HCT116 (cell line): Measurements from ENCODE around the gene DHDDS. TPM values are rescaled to one million over a fixed set of nuclear protein-coding genes. Genes with fewer than 3 reads are reported as not detected.

ENCODE experiments used
- ATAC-seq: fragments of 200-7000 bp; cut with Tn5 transposase; 2 replicates; pipeline ENCODE4 v1.9.1; 2020; ENCODE audit warnings: mild to moderate bottlenecking, moderate library complexity
- BruUV-seq: library from RNA; stranded (reverse); fragments of 400-500 nt; replicated peaks from 2 replicates; lab custom pipeline; 2021; lab: Mats Ljungman, UMichigan
- CTCF ChIA-PET: fragments of 300-600 bp; sonication (Branson Sonifier 250); formaldehyde crosslinking; loops from one replicate; lab custom pipeline; 2021; ENCODE audit warnings: antibody characterized with exemption; lab: Charles Lee
- POLR2A ChIA-PET: fragments of 300-600, 350-600 bp; sonication (Branson Sonifier 250); formaldehyde crosslinking; loops from one replicate; lab custom pipeline; 2021; ENCODE audit warnings: antibody characterized with exemption; lab: Charles Lee
- RAD21 ChIA-PET, 2 experiments: fragments of 300-600 bp; sonication (Branson Sonifier 250); formaldehyde crosslinking; loops; one replicate each; lab custom pipeline; 2023; ENCODE audit warnings: low total read pairs in 2 of 2; ENCODE audit not compliant: uncharacterized antibody in 2 of 2, unreplicated experiment in 2 of 2, low non-redundant PET in 1 of 2; lab: Charles Lee
- DNase-seq: peaks from one replicate; pipeline ENCODE4 v3.0.0-alpha.2; 2010; ENCODE audit warnings: low read depth, low spot score
- H2AFZ ChIP-seq: fragments of 200-600 bp; shearing (Covaris generic), sonication (generic); 2 replicates; pipeline ENCODE4 v1.6.1; 2017; ENCODE audit warnings: low read depth, mixed run types, mixed read lengths, antibody characterized with exemption, low read length; ENCODE audit not compliant: poor library complexity, severe bottlenecking
- H3K27ac ChIP-seq: 2 replicates; pipeline ENCODE4 v1.5.1; 2012; ENCODE audit warnings: low read depth, low read length
- H3K27me3 ChIP-seq: fragments of 200-600 bp; sonication (generic); 2 replicates; pipeline ENCODE4 v1.6.1; 2016; ENCODE audit warnings: mixed run types, low read length, mixed read lengths; ENCODE audit not compliant: insufficient read depth
- H3K36me3 ChIP-seq, 2 experiments: fragments of 200-500 bp in 1 of 2; fragments of 200-600 bp in 1 of 2; sonication (Bioruptor generic) in 1 of 2; sonication (generic) in 1 of 2; 2 replicates each; pipeline versions ENCODE4 v1.5.1 to v1.6.1; 2014 to 2016; ENCODE audit warnings: low read length in 2 of 2, inconsistent platforms in 1 of 2, mixed read lengths in 1 of 2, mixed run types in 1 of 2; ENCODE audit not compliant: insufficient read depth in 2 of 2, control insufficient read depth in 1 of 2
- H3K4me1 ChIP-seq, 2 experiments: fragments of 200-600 bp in 1 of 2; sonication (generic) in 1 of 2; 2 replicates each; pipeline versions ENCODE4 v1.5.1 to v1.6.1; 2012 to 2017; ENCODE audit warnings: low read length in 2 of 2, inconsistent platforms in 1 of 2, mild to moderate bottlenecking in 1 of 2, mixed read lengths in 1 of 2, mixed run types in 1 of 2, moderate library complexity in 1 of 2; ENCODE audit not compliant: insufficient read depth in 2 of 2, control insufficient read depth in 1 of 2
- H3K4me2 ChIP-seq: fragments of 200-600 bp; sonication (generic); 2 replicates; pipeline ENCODE4 v1.6.1; 2017; ENCODE audit warnings: mixed run types, low read length, mixed read lengths
- H3K4me3 ChIP-seq, 2 experiments: fragments of 200-600 bp in 1 of 2; sonication (generic) in 1 of 2; replicated peaks in 1 of 2; 2 replicates each; pipeline ENCODE4 v1.5.1; 2011 to 2016; ENCODE audit warnings: low read length in 2 of 2, control low read depth in 1 of 2, low read depth in 1 of 2, mild to moderate bottlenecking in 1 of 2, mixed read lengths in 1 of 2, mixed run types in 1 of 2
- H3K79me2 ChIP-seq: fragments of 200-600 bp; sonication (generic); 2 replicates; pipeline ENCODE4 v1.6.1; 2017; ENCODE audit warnings: mild to moderate bottlenecking, mixed run types, low read length, moderate library complexity, mixed read lengths; ENCODE audit not compliant: insufficient read depth
- H3K9ac ChIP-seq: fragments of 200-600 bp; sonication (generic); 2 replicates; pipeline ENCODE4 v1.6.1; 2016; ENCODE audit warnings: low read length, mixed read lengths
- H3K9me2 ChIP-seq: fragments of 200-600 bp; sonication (generic), shearing (Covaris generic); 2 replicates; pipeline ENCODE4 v1.6.1; 2017; ENCODE audit warnings: mixed run types, mild to moderate bottlenecking, moderate library complexity; ENCODE audit not compliant: insufficient read depth
- H3K9me3 ChIP-seq, 2 experiments: fragments of 200-500 bp in 1 of 2; fragments of 200-600 bp in 1 of 2; sonication (Bioruptor generic) in 1 of 2; sonication (generic) in 1 of 2; 2 replicates each; pipeline ENCODE4 v1.6.1; 2014 to 2017; ENCODE audit warnings: low read length in 2 of 2, mixed read lengths in 2 of 2, inconsistent platforms in 1 of 2, low read depth in 1 of 2, mild to moderate bottlenecking in 1 of 2, mixed run types in 1 of 2, moderate library complexity in 1 of 2; ENCODE audit not compliant: control insufficient read depth in 1 of 2, insufficient read depth in 1 of 2
- H4K20me1 ChIP-seq: fragments of 200-600 bp; sonication (generic), shearing (Covaris generic); 2 replicates; pipeline ENCODE4 v1.6.1; 2017; ENCODE audit warnings: mixed run types, mild to moderate bottlenecking, moderate library complexity; ENCODE audit not compliant: insufficient read depth
- EGR1 ChIP-seq: IDR thresholded peaks from 2 replicates; pipeline ENCODE4 v1.6.1; 2012; ENCODE audit warnings: low read depth
- ELF1 ChIP-seq: IDR thresholded peaks from 2 replicates; pipeline ENCODE4 v1.6.1; 2012; ENCODE audit warnings: low read depth, borderline replicate concordance
- EZH2 ChIP-seq: fragments of 200-600 bp; sonication (generic); IDR thresholded peaks from 2 replicates; pipeline ENCODE4 v1.6.1; 2017; ENCODE audit warnings: antibody characterized with exemption, mixed run types
- EZH2phosphoT487 ChIP-seq: fragments of 200-600 bp; IDR thresholded peaks from 2 replicates; pipeline ENCODE4 v1.6.1; 2018; ENCODE audit warnings: antibody characterized with exemption, borderline replicate concordance
- JUND ChIP-seq: IDR thresholded peaks from 2 replicates; pipeline ENCODE4 v1.6.1; 2012
- SIN3A ChIP-seq: IDR thresholded peaks from 2 replicates; pipeline ENCODE4 v1.6.1; 2012; ENCODE audit warnings: low read depth
- TCF7L2 ChIP-seq: IDR thresholded peaks from 2 replicates; pipeline ENCODE4 v1.7.0; 2011; ENCODE audit warnings: borderline replicate concordance, inconsistent platforms; ENCODE audit not compliant: insufficient read depth, insufficient read length; ENCODE audit errors: extremely low read depth
- YY1 ChIP-seq: IDR thresholded peaks from 2 replicates; pipeline ENCODE4 v1.6.1; 2011; ENCODE audit warnings: low read length, low read depth, moderate library complexity, mild to moderate bottlenecking; ENCODE audit not compliant: insufficient replicate concordance; ENCODE audit errors: extremely low read depth
- ZBTB33 ChIP-seq: IDR thresholded peaks from 2 replicates; pipeline ENCODE4 v1.6.1; 2011; ENCODE audit warnings: mild to moderate bottlenecking, low read length, moderate library complexity; ENCODE audit not compliant: insufficient replicate concordance; ENCODE audit errors: extremely low read depth
- ZFX ChIP-seq: fragments of 450-650 bp; IDR thresholded peaks from 2 replicates; pipeline ENCODE4 v1.6.1; 2017
- intact Hi-C: fragments of 100-400 bp; cut with micrococcal nuclease; formaldehyde crosslinking; loops from 2 replicates; pipeline ENCODE4 v1.10.0; 2022
- total RNA-seq: library from RNA; stranded (reverse); gene quantifications from one replicate; pipeline ENCODE4 v1.2.1, GENCODE V29; 2021; ENCODE audit not compliant: unreplicated experiment
- TF ChIP-seq, protein P1 (sequence below): IDR thresholded peaks from 2 replicates; pipeline ENCODE4 v1.6.1; 2012
- TF ChIP-seq, protein P2 (sequence below): IDR thresholded peaks from 2 replicates; pipeline ENCODE4 v1.6.1; 2012; ENCODE audit warnings: low read depth

The DHDDS gene
- total RNA-seq, 1 experiment from 2014 or later = 46.0 TPM

GRCh38 chr1:26483980-26484379 lies 51.9 kb downstream of the DHDDS start:
- Histone ChIP-seq H3K27ac (no peak overlapping the region), H3K9me2 (no peaks in the 10 kb centered on the region), H3K9ac (no peak overlapping the region), H3K36me3 (no peaks in the 10 kb centered on the region; a peak in 1 of 4 replicates), H3K27me3 (no peaks in the 10 kb centered on the region), H3K79me2 (no peaks in the 10 kb centered on the region), H3K4me3 (no peak overlapping the region), H3K4me1 (peaks cover 0 to 8% of the 10 kb centered on the region in 2 experiments; a peak in 1 of 4 replicates), H4K20me1 (no peaks in the 10 kb centered on the region), H3K4me2 (no peak overlapping the region), H3K9me3 (no peaks in the 10 kb centered on the region), H2AFZ (no peak overlapping the region)
- ChIA-PET RAD21 (no interaction called here), CTCF (no interaction called here), POLR2A (no interaction called here)
- no TSS peak for BruUV-seq
- ATAC-seq (no peak), DNase-seq (no peak)
- intact Hi-C loops = no loop called here
- TF ChIP-seq EZH2phosphoT487 (no peak), ZFX (no peak), YY1 (no peak), ZBTB33 (no peak), EGR1 (no peak), JUND (no peak), SIN3A (no peak)
- TF ChIP-seq, protein P1, sequence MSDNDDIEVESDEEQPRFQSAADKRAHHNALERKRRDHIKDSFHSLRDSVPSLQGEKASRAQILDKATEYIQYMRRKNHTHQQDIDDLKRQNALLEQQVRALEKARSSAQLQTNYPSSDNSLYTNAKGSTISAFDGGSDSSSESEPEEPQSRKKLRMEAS = no peak

GRCh38 chr1:26490155-26490554 lies 58.0 kb downstream of the DHDDS start:
- no TSS peak for BruUV-seq
- Histone ChIP-seq H2AFZ (no peak overlapping the region), H3K27me3 (no peaks in the 10 kb centered on the region), H3K9ac (no peak overlapping the region), H3K4me2 (no peak overlapping the region), H3K4me3 (no peak overlapping the region), H3K9me3 (no peaks in the 10 kb centered on the region), H4K20me1 (no peaks in the 10 kb centered on the region), H3K4me1 (no peaks in the 10 kb centered on the region), H3K36me3 (no peaks in the 10 kb centered on the region), H3K9me2 (no peaks in the 10 kb centered on the region), H3K27ac (no peak overlapping the region), H3K79me2 (no peaks in the 10 kb centered on the region)
- RAD21 ChIA-PET = no interaction called here
- POLR2A ChIA-PET = interaction anchor here (0.7 to 2.8 kb wide), 2 partner anchors 10 to 328 kb away, joined by 4 to 7 read pairs; no protein-coding TSS in a partner anchor
- CTCF ChIA-PET = interaction anchor here (2.7 kb wide), 1 partner anchor 10 kb away, joined by 11 read pairs; no protein-coding TSS in a partner anchor
- ATAC-seq (no peak), DNase-seq (no peak)
- intact Hi-C loops = no loop called here
- no peak for TF ChIP-seq ZBTB33
- no peak for TF ChIP-seq EZH2phosphoT487
- no peak for TF ChIP-seq ELF1
- no peak for TF ChIP-seq JUND
- TF ChIP-seq, protein P2, sequence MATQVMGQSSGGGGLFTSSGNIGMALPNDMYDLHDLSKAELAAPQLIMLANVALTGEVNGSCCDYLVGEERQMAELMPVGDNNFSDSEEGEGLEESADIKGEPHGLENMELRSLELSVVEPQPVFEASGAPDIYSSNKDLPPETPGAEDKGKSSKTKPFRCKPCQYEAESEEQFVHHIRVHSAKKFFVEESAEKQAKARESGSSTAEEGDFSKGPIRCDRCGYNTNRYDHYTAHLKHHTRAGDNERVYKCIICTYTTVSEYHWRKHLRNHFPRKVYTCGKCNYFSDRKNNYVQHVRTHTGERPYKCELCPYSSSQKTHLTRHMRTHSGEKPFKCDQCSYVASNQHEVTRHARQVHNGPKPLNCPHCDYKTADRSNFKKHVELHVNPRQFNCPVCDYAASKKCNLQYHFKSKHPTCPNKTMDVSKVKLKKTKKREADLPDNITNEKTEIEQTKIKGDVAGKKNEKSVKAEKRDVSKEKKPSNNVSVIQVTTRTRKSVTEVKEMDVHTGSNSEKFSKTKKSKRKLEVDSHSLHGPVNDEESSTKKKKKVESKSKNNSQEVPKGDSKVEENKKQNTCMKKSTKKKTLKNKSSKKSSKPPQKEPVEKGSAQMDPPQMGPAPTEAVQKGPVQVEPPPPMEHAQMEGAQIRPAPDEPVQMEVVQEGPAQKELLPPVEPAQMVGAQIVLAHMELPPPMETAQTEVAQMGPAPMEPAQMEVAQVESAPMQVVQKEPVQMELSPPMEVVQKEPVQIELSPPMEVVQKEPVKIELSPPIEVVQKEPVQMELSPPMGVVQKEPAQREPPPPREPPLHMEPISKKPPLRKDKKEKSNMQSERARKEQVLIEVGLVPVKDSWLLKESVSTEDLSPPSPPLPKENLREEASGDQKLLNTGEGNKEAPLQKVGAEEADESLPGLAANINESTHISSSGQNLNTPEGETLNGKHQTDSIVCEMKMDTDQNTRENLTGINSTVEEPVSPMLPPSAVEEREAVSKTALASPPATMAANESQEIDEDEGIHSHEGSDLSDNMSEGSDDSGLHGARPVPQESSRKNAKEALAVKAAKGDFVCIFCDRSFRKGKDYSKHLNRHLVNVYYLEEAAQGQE = no peak
- no peak for TF ChIP-seq TCF7L2
- TF ChIP-seq EZH2 = no peak
